ENCODE data around the gene KCNIP3.

Gene KCNIP3

DNA sequence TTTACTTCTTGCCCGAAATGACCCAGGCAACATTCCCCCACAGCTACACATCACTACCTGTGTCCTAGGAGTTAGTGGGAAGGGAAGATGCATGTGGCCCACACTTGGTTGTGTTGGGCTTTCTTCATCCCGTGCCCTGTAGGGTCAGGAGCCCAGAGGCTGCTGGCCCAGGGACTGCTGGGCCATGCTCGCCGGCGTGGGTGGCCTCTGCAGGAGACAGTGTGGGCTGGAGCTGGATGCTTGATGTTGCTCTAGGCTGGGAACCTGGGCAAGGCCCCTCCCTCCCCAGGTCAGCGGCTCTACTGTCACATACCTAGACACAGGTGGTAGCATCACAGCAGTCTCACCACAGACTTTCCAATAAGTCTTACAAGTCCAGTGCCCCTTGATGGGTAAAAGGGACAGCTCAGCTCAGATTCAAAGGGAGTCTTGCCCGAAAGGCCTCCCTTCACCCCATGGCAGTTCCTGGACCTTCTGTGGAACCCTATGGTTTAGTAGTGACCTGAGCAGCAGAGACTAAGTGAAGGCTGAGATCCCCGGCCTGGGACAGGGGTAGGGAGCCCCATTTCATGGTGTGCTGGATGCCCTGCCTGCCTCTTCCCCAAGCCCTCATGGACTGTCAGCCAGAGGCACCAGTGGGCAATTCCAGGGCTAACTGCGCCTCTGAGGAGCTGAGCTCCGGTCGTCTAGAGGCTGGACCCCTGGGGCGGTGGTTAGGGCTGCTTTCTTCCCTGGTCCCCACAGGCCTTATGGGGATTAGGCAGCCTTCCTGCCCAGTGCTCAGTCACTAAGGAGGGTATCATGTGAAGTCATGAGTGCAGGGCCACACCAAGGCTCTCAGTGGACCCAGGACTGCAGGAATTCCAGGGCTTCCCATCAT is 59.9 kb downstream of the KCNIP3 start:
- H3K4me3 ChIP-seq (ENCODE audit: low read length): no peak overlapping the region
- DNase-seq (ENCODE audit: low read depth): no peak
- TF ChIP-seq, protein P1, sequence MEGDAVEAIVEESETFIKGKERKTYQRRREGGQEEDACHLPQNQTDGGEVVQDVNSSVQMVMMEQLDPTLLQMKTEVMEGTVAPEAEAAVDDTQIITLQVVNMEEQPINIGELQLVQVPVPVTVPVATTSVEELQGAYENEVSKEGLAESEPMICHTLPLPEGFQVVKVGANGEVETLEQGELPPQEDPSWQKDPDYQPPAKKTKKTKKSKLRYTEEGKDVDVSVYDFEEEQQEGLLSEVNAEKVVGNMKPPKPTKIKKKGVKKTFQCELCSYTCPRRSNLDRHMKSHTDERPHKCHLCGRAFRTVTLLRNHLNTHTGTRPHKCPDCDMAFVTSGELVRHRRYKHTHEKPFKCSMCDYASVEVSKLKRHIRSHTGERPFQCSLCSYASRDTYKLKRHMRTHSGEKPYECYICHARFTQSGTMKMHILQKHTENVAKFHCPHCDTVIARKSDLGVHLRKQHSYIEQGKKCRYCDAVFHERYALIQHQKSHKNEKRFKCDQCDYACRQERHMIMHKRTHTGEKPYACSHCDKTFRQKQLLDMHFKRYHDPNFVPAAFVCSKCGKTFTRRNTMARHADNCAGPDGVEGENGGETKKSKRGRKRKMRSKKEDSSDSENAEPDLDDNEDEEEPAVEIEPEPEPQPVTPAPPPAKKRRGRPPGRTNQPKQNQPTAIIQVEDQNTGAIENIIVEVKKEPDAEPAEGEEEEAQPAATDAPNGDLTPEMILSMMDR (IDR thresholded peaks at IDR 0.05; ENCODE audit: insufficient read depth, low read depth, low read length, missing control alignments): no peak

DNA sequence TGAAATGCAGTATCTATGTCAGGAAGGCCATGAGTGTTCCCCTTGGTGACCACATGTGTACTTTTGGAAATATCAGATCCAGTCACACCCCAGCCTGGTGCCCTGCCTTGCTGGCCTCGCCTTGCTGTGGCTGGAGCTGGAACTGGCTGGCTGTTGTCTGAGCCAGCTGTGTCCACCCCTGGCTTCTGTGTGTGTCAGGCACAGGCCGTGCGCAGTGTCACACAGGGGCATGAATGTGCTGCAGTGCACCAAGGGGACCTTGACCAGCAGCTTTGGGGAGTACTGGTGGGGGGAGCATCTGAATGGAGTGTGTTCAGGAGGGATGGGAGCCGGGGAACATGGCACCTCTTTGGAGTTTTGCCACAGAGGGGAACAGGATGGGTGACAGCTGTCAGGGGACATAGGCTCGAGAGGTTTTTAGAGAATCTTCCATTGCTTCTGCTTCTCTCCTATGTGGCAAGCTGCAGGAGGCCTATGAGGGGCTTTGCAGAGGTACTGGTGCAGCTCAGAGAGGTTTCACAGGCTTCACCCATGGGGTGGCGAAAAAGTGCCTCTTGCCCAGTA is 60.7 kb downstream of the KCNIP3 start:
- no peak overlapping the region for H3K4me3 ChIP-seq (ENCODE audit: low read length)
- TF ChIP-seq, protein P1 (IDR thresholded peaks at IDR 0.05; ENCODE audit: insufficient read depth, low read depth, low read length, missing control alignments): no peak
- DNase-seq (ENCODE audit: low read depth): no peak

DNA sequence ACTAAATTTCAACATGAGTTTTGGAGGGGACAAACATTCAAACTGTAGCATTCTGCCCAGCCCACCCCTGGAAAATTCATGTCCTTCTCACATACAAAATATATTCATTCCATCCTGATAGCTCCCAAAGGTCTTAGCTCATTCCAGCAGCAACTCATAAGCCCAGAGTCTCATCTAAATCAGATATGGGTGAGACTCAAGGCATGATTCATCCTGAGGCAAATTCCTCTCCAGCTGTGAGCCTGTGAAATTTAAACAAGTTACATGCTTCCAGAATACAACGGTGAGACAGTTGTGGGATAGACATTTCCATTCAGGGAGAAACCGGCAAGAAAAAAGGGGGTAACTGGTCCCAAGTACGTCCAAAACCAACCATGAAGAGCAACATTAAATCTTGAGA is 61.9 kb downstream of the KCNIP3 start:
- TF ChIP-seq, protein P1 (IDR thresholded peaks at IDR 0.05; ENCODE audit: insufficient read depth, low read depth, low read length, missing control alignments): no peak
- peak; percentile 5 for DNase-seq (ENCODE audit: low read depth)
- no peak overlapping the region for H3K4me3 ChIP-seq (ENCODE audit: low read length)

DNA sequence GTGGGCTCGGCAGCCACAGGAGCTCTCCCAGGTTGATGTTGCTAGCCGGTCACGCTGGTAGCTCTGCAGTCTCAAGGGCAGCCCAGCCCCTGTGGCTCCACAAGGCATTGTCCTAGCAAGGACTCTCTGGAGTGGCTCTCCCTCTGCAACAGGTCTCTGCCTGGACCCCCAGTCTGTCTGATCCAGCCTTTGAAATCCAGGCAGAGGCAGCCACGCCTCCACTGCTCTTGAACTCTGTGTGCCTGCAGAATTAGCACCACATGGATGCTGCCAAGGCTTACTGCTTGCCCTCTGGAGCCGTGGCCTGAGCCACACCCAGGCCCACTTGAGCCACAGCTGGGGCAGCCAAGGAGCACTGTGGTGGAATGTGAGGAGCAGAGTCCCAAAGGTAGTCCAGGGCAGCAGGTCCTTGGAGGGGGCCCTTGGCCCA is 62.4 kb downstream of the KCNIP3 start:
- TF ChIP-seq, protein P1 (IDR thresholded peaks at IDR 0.05; ENCODE audit: insufficient read depth, low read depth, low read length, missing control alignments): no peak
- H3K4me3 ChIP-seq (ENCODE audit: low read length): no peak overlapping the region
- no peak for DNase-seq (ENCODE audit: low read depth)

DNA sequence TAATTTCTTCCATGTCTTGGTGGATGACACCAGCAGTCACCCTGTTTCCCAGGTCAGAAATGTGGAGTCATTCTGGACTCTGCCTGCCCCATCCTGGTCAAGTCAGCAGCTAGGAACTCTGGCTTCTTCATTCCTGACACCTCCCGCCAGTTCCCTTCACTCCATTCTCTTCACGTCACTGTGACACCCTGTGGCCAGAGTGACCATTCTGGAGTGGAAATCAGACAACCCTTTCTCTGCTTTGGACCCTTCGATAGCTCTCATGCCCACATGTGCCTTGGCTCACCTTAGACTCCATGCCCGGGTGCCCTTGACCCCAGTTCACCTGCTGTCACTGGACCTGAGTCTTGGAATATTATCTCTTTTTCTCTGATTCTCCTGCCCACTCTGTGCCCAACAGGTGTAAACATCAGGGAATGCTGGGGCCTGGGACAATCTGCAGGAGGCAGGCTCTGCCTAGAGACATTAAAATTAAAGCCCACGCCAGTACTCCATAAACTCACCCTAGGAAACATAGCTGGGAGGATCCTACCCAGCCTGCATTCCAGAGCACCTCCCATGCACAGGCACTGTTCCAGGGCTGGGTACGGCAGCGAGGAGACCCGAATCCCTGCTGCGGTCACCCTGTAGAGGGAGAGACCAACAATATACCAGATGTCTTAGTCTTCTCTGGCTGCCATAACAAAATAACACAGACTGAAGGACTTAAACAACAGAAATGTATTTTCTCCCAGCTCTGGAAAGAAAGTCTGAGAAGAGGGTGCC is 64.3 kb downstream of the KCNIP3 start:
- H3K4me3 ChIP-seq (ENCODE audit: low read length): no peak overlapping the region
- no peak for DNase-seq (ENCODE audit: low read depth)
- TF ChIP-seq, protein P1 (IDR thresholded peaks at IDR 0.05; ENCODE audit: insufficient read depth, low read depth, low read length, missing control alignments): no peak

DNA sequence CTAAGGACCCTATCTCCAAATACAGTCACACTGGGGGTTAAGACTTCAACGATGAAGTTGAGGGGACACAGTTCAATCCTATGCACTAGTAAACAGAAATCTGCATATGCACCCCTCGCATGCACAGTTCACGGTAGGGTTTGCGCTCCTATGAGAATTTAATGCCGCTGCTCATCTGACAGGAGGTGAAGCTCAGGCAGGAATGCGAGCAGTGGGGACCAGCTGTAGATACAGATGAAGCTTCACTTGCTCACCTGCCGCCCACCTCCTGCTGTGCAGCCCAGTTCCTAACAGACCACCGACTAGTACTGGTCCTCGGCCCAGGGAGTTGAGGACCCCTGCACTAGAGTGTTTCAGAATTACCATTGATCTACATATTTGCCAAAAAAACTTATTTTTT is 65.3 kb downstream of the KCNIP3 start:
- DNase-seq (ENCODE audit: low read depth): no peak
- H3K4me3 ChIP-seq (ENCODE audit: low read length): no peak overlapping the region
- TF ChIP-seq, protein P1 (IDR thresholded peaks at IDR 0.05; ENCODE audit: insufficient read depth, low read depth, low read length, missing control alignments): no peak

Measured in epithelial cell of esophagus (primary cell).